Measurements from ENCODE around the gene APBB2. TPM values are rescaled to one million over a fixed set of nuclear protein-coding genes. Genes with fewer than 3 reads are reported as not detected.

APBB2 gene
- total and polyA plus RNA-seq, 2 donors (not counting 1 experiment from before 2014, with no cell fraction given) = 4.4 to 15.8 TPM

DNA sequence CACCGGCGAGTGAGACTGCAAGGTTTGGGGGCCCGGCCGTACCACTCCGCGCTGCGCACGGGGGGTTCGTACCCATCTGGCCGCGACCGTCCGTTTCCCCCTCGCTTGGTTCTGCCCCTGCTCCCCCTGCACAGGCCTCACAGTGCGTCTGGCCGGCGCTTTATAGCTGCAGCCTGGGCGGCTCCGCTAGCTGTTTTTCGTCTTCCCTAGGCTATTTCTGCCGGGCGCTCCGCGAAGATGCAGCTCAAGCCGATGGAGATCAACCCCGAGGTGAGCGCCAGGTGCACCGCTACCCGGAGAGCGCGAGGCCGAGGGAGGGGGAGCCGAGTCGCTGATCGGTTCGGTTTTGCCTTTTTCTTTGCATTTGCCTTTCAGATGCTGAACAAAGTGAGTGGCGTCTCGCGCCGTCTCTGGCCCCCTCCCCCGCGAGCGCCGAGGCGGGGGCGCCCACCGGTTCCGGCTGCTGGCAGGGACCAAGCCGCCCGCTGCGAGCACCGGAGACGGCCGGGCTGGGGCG is 42.5 kb upstream of the APBB2 start, which contains the start of gene UCHL1:
Gene UCHL1 (plus strand): TSS at position 189 of the 517 bp plus-strand sequence. CDS start 49 bp downstream, at position 238.
- H3K36me3 ChIP-seq (replicated peaks in 1 of 2; ENCODE audit: control extremely low read depth in 1 of 2, control insufficient read depth in 1 of 2, extremely low read depth in 1 of 2, insufficient read depth in 2 of 2, low read length in 1 of 2) = no peaks in the 10 kb centered on the region
- ATAC-seq (ENCODE audit: low read depth) (peak; percentile 31), DNase-seq (peak; percentile 25)
- Mint-ChIP-seq H3K27me3 (peaks cover 41% of the 10 kb centered on the region), H3K9me3 (ENCODE audit: insufficient read depth) (no peaks in the 10 kb centered on the region), H3K4me3 (peak within 1 kb of the TSS; percentile 81), H3K4me1 (peaks cover 20% of the 10 kb centered on the region), H3K27ac (no peak within 1 kb of the TSS)
- TF ChIP-seq EZH2 (IDR thresholded peaks at IDR 0.05; ENCODE audit: borderline replicate concordance, insufficient read depth, low read depth, low read length, poor library complexity, severe bottlenecking) = no peak
- no peak for TF ChIP-seq CTCF (IDR thresholded peaks at IDR 0.05)
- 4% methylated on average over 55 of the region's 55 CpGs for WGBS (ENCODE audit: insufficient coverage)
- peaks cover 0 to 35% (median 19%) of the 10 kb centered on the region in 4 experiments for H3K27me3 ChIP-seq (replicated peaks in 1 of 4; ENCODE audit: control extremely low read depth in 1 of 4, control insufficient read depth in 3 of 4, insufficient read depth in 4 of 4, low read length in 3 of 4)
- peaks cover 0 to 5% (median 0%) of the 10 kb centered on the region in 3 donors for H3K9me3 ChIP-seq (ENCODE audit: control extremely low read depth in 1 of 3, control insufficient read depth in 2 of 3, insufficient read depth in 1 of 3, low read length in 2 of 3)
- peak within 1 kb of the TSS; percentile 62 for H2AFZ ChIP-seq (ENCODE audit: insufficient read depth, low read depth, low read length, poor library complexity, severe bottlenecking)
- H4K20me1 ChIP-seq (ENCODE audit: control insufficient read depth, insufficient read depth, low read length, poor library complexity, severe bottlenecking) = no peaks in the 10 kb centered on the region
- intact Hi-C loops (cut with micrococcal nuclease) = no loop called here
- ChIA-PET POLR2A (no interaction called here), CTCF (no interaction called here)
- H3K4me3 ChIP-seq (ENCODE audit: control extremely low read depth in 1 of 5, extremely low read depth in 1 of 5, insufficient read depth in 1 of 5, low read depth in 2 of 5, low read length in 4 of 5) = peak within 1 kb of the TSS in 3 of 5 experiments; percentile 19 to 25 (median 20)
- H3K4me1 ChIP-seq (ENCODE audit: control insufficient read depth in 2 of 2, insufficient read depth in 2 of 2, low read length in 2 of 2) = peaks cover 13 to 18% of the 10 kb centered on the region in 2 donors
- no peaks in the 10 kb centered on the region for H3K79me2 ChIP-seq (ENCODE audit: control insufficient read depth, insufficient read depth, low read length)
- peak within 1 kb of the TSS; percentile 71 for H3K4me2 ChIP-seq (replicated peaks; ENCODE audit: low read depth, low read length, poor library complexity, severe bottlenecking)
- no peak within 1 kb of the TSS for H3K27ac ChIP-seq (ENCODE audit: low read length in 2 of 2)
- H3K9ac ChIP-seq (ENCODE audit: low read length) = peak within 1 kb of the TSS; percentile 48

DNA sequence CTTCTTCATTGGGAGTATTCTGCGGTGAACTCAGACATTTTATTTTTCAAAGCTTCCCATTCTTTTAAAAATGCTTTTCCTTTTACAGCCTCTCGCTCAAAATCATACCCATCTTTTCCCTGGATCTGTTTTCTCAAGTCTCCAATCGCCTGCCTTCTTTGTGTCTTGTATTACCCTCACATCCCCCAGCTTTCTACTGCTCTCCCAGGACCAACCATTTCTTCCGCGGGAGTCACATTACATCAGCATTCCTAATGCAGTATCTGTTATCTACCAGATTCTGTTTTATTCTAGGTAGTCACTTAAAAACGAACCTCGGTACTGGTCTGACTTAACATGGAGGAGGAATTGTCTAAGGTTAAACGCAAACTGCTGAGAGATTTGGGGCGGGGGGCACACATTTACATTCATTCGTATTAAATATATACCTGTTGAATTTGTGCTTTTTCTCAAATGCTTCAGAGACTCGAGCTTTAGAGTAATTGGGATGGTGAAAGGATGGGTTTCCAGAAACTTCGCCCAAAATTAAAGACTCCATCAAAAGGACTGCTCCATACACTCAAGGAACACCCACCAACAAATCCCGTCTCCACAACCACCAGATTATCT is 41.9 kb upstream of the APBB2 start:
- Mint-ChIP-seq H3K4me3 (peak overlapping the region; percentile 80), H3K27ac (no peak overlapping the region), H3K4me1 (peaks cover 20% of the 10 kb centered on the region), H3K9me3 (ENCODE audit: insufficient read depth) (no peaks in the 10 kb centered on the region), H3K27me3 (peaks cover 42% of the 10 kb centered on the region)
- Histone ChIP-seq H3K9ac (ENCODE audit: low read length) (no peak overlapping the region), H3K4me1 (ENCODE audit: control insufficient read depth in 2 of 2, insufficient read depth in 2 of 2, low read length in 2 of 2) (peaks cover 13 to 18% of the 10 kb centered on the region in 2 donors), H3K4me3 (ENCODE audit: control extremely low read depth in 1 of 5, extremely low read depth in 1 of 5, insufficient read depth in 1 of 5, low read depth in 2 of 5, low read length in 4 of 5) (no peak overlapping the region), H3K36me3 (replicated peaks in 1 of 2; ENCODE audit: control extremely low read depth in 1 of 2, control insufficient read depth in 1 of 2, extremely low read depth in 1 of 2, insufficient read depth in 2 of 2, low read length in 1 of 2) (no peaks in the 10 kb centered on the region), H3K27me3 (replicated peaks in 1 of 4; ENCODE audit: control extremely low read depth in 1 of 4, control insufficient read depth in 3 of 4, insufficient read depth in 4 of 4, low read length in 3 of 4) (peaks cover 0 to 35% (median 19%) of the 10 kb centered on the region in 4 experiments), H3K79me2 (ENCODE audit: control insufficient read depth, insufficient read depth, low read length) (no peaks in the 10 kb centered on the region), H3K9me3 (ENCODE audit: control extremely low read depth in 1 of 3, control insufficient read depth in 2 of 3, insufficient read depth in 1 of 3, low read length in 2 of 3) (peaks cover 0 to 5% (median 0%) of the 10 kb centered on the region in 3 donors), H3K4me2 (replicated peaks; ENCODE audit: low read depth, low read length, poor library complexity, severe bottlenecking) (peak overlapping the region; percentile 71), H4K20me1 (ENCODE audit: control insufficient read depth, insufficient read depth, low read length, poor library complexity, severe bottlenecking) (no peaks in the 10 kb centered on the region), H2AFZ (ENCODE audit: insufficient read depth, low read depth, low read length, poor library complexity, severe bottlenecking) (no peak overlapping the region), H3K27ac (ENCODE audit: low read length in 2 of 2) (no peak overlapping the region)
- DNase-seq (no peak), ATAC-seq (ENCODE audit: low read depth) (no peak)
- intact Hi-C loops (cut with micrococcal nuclease) = no loop called here
- POLR2A ChIA-PET = no interaction called here
- CTCF ChIA-PET = no interaction called here
- 36% methylated on average over 5 of the region's 13 CpGs for WGBS (ENCODE audit: insufficient coverage)
- no peak for TF ChIP-seq EZH2 (IDR thresholded peaks at IDR 0.05; ENCODE audit: borderline replicate concordance, insufficient read depth, low read depth, low read length, poor library complexity, severe bottlenecking)
- no peak for TF ChIP-seq CTCF (IDR thresholded peaks at IDR 0.05)
